ENCODE data around the gene PRRC2C. TPM values are rescaled to one million over a fixed set of nuclear protein-coding genes. Genes with fewer than 3 reads are reported as not detected.
"Not testable (repeated sequence)": the region's sequence is repeated elsewhere in the genome, so short reads cannot be mapped to it uniquely, and the experiment has no call there.

The PRRC2C gene
- 10 to 100 TPM; 52.0 to 79.2 (median 74.4) TPM for total RNA-seq

DNA sequence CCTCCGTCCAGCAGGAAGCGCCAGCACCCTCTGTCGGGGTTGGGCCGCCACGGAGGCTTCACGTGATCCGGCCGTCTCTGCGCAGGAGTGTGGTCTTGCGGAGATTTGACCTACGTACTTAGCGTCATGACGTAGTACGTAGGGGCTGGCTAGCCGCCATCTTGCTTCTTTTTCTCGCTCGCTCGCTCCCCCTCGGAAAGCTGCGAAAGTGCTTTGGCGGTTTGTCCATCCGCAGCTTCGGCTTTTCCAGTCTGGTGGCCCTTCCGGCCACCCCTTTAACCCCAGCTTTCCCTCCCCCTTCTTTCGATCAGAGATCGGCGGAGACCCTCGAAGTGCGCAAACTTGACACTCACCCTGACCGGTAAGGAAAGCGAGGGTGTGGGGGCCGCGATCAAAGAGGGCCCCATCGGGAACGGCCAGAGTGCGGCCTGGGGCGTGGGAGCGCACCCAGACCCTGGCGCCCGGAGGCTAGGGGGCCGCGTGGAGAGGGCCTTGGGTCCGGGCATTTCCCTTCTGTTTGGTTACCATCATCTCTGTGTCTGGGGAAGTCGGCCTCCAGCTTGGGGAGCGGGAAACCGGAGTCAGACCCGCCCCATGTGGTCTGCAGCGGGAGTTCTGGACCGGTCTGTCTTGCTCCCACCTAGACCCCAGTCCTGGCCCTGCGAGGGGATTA lies at the start of gene PRRC2C:
Gene PRRC2C (plus strand): TSS at position 156 of the 673 bp plus-strand sequence. CDS start 26,559 bp downstream, outside the sequence.
- H3K27ac ChIP-seq, result peak within 1 kb of the TSS; percentile 94 to 99 (median 95)
- TF ChIP-seq, protein P1, sequence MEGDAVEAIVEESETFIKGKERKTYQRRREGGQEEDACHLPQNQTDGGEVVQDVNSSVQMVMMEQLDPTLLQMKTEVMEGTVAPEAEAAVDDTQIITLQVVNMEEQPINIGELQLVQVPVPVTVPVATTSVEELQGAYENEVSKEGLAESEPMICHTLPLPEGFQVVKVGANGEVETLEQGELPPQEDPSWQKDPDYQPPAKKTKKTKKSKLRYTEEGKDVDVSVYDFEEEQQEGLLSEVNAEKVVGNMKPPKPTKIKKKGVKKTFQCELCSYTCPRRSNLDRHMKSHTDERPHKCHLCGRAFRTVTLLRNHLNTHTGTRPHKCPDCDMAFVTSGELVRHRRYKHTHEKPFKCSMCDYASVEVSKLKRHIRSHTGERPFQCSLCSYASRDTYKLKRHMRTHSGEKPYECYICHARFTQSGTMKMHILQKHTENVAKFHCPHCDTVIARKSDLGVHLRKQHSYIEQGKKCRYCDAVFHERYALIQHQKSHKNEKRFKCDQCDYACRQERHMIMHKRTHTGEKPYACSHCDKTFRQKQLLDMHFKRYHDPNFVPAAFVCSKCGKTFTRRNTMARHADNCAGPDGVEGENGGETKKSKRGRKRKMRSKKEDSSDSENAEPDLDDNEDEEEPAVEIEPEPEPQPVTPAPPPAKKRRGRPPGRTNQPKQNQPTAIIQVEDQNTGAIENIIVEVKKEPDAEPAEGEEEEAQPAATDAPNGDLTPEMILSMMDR (IDR thresholded peaks at IDR 0.05), result peak; percentile 35 to 87 (median 67)
- TF ChIP-seq POLR2A (IDR thresholded peaks at IDR 0.05), result peak in 1 of 2 donors; percentile 40
- TF ChIP-seq POLR2AphosphoS5 (IDR thresholded peaks at IDR 0.05), result peak; percentile 85
- no peak for TF ChIP-seq EP300 (IDR thresholded peaks at IDR 0.05)
- H3K4me3 ChIP-seq, result peak within 1 kb of the TSS; percentile 58 to 90
- no peaks in the 10 kb centered on the region for H3K36me3 ChIP-seq
- peak; percentile 99 for ATAC-seq
- H3K9me3 ChIP-seq, result no peaks in the 10 kb centered on the region
- peaks cover 10 to 49% (median 18%) of the 10 kb centered on the region in 3 donors for H3K4me1 ChIP-seq
- no peaks in the 10 kb centered on the region for H3K27me3 ChIP-seq
- 0 to 2% methylated on average over 8 to 13 of the region's 50 CpGs for WGBS, 2 donors (ENCODE audit: low coverage in 1 of 2)

DNA sequence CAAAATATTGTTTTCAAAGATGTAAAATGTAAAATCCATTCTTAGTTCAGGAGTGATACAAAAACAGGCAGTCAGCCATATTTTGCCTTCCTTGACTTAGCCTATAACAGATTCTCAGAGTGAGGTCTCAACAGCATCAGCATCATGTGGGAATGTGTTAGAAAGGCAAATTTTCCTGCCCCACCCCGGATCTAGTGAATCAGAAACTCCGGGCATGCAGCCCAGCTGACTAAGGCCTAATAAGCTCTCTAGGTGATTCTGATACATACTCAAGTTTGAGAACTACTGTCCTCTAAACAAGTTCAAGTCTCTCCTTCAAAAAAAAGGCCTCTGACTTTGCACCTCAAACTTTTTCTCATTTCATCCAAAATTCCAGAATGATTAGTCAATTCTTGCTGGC lies 46.9 kb upstream of the PRRC2C start:
- TF ChIP-seq POLR2AphosphoS5 (IDR thresholded peaks at IDR 0.05) (no peak), POLR2A (IDR thresholded peaks at IDR 0.05) (no peak)
- TF ChIP-seq, protein P1 (IDR thresholded peaks at IDR 0.05), result no peak

GRCh38 chr1:171440201-171440600 lies 45.1 kb upstream of the PRRC2C start:
- not testable (repeated sequence) for H3K9me3 ChIP-seq, H3K4me1 ChIP-seq, ATAC-seq, H3K4me3 ChIP-seq, H3K27ac ChIP-seq, H3K27me3 ChIP-seq, H3K36me3 ChIP-seq
- WGBS, 2 donors (ENCODE audit: low coverage in 1 of 2), result 84 to 91% methylated on average over 2 to 3 of the region's 3 CpGs

More for the DNA sequence above, 46.9 kb upstream of the PRRC2C start:
- Histone ChIP-seq H3K36me3 (no peaks in the 10 kb centered on the region), H3K27ac (no peak overlapping the region), H3K4me3 (no peak overlapping the region), H3K9me3 (no peaks in the 10 kb centered on the region), H3K4me1 (peaks cover 0 to 6% (median 0%) of the 10 kb centered on the region in 3 donors), H3K27me3 (no peaks in the 10 kb centered on the region)
- WGBS, 2 donors (ENCODE audit: low coverage in 1 of 2), result 14 to 33% methylated on average over 2 of the region's 2 CpGs
- ATAC-seq, result peak; percentile 44

DNA sequence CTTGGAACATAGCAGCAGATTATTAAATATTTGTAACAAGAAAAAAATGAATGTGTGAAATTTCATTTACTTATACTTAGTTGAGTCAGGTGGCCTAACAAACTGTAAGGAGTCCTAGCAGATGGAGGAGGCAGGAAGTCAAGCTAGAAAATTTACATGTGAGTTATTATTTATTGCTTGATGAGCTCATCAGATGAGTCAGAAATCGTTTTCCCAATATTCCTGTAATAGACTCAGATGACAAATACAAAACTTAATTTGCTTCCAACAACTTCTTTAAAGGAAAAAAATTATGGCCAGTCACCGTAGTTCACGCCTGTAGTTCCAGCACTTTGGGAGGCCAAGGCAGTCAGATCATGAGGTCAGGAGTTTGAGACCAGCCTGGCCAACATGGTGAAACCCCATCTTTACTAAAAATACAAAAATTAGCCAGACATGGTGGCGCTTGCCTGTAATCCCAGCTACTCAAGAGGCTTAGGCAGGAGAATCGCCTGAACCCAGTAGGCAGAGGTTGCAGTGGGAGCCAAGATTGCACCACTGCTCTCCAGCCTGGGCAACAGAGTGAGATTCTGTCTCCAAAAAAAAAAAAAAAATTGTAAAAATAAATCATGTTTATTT lies 43.9 kb upstream of the PRRC2C start:
- TF ChIP-seq POLR2AphosphoS5 (IDR thresholded peaks at IDR 0.05), result peak; percentile 20
- not testable (repeated sequence) for H3K4me1 ChIP-seq, H3K27me3 ChIP-seq, H3K27ac ChIP-seq, H3K36me3 ChIP-seq, H3K9me3 ChIP-seq, H3K4me3 ChIP-seq
- 37 to 59% methylated on average over 3 to 5 of the region's 5 CpGs for WGBS, 2 donors (ENCODE audit: low coverage in 1 of 2)
- peak; percentile 25 for ATAC-seq

DNA sequence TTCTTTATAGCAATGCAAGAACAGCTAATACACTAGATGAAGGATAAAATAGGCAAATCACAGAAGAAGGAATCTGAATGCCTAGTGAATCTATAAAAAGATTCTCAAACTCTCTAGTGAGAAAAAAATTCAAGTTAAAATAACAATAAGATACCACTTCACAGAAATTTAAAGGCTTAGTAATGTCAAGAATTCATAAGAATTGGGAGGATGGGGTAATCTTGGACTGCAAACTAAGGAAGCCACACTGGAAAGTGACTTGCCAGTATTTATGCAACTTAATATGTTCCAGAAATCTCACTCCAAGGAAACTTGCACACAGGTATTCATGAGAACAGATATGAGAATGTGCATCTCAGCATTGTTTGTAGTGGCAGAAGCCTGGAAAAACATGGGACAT lies 38.9 kb upstream of the PRRC2C start:
- ATAC-seq, result no peak
- TF ChIP-seq EP300 (IDR thresholded peaks at IDR 0.05), result no peak
- TF ChIP-seq POLR2A (IDR thresholded peaks at IDR 0.05), result no peak
- TF ChIP-seq POLR2AphosphoS5 (IDR thresholded peaks at IDR 0.05), result no peak
- TF ChIP-seq, protein P1 (IDR thresholded peaks at IDR 0.05), result no peak
- Histone ChIP-seq H3K27ac (no peak overlapping the region), H3K27me3 (no peaks in the 10 kb centered on the region), H3K4me1 (no peaks in the 10 kb centered on the region), H3K9me3 (no peaks in the 10 kb centered on the region), H3K36me3 (no peaks in the 10 kb centered on the region), H3K4me3 (no peak overlapping the region)

GRCh38 chr1:171455967-171456366 lies 29.4 kb upstream of the PRRC2C start:
- Histone ChIP-seq H3K4me1 (peaks cover 0 to 7% (median 0%) of the 10 kb centered on the region in 3 donors), H3K4me3 (no peak overlapping the region), H3K36me3 (no peaks in the 10 kb centered on the region), H3K27ac (peak overlapping the region in 2 of 4 donors; percentile 9 to 15), H3K27me3 (no peaks in the 10 kb centered on the region), H3K9me3 (no peaks in the 10 kb centered on the region)
- TF ChIP-seq POLR2AphosphoS5 (IDR thresholded peaks at IDR 0.05) (no peak), EP300 (IDR thresholded peaks at IDR 0.05) (no peak), POLR2A (IDR thresholded peaks at IDR 0.05) (no peak)
- TF ChIP-seq, protein P1 (IDR thresholded peaks at IDR 0.05), result no peak
- ATAC-seq, result no peak
